ENCODE data around the gene KDM4B. TPM values are rescaled to one million over a fixed set of nuclear protein-coding genes. Genes with fewer than 3 reads are reported as not detected.

The KDM4B gene
- total and polyA plus RNA-seq, 9 of the 15 experiments (the other 6 are each of a cell fraction or from before 2014, with no cell fraction given): 0.21 to 29.9 (median 7.3) TPM

DNA sequence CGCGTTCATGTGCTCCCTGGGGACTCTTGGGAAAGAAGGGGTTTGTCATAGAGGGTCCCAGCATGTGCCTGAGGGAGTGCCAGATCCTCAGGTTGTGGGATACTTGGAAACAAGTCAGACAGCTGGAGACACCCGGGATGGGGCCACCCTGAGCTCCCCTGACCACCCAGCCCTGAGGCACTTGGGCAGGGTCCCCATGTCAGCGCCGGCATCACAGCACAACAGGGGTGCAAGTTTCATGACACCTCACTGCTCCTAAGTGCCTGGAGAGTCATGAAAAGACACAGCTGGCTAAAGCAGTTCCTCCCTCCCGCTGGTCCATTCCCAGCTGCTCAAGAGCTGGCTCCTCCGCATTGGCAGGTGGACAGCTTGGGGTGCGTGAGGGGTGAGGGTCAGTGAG lies 102.7 kb downstream of the KDM4B start:
- WGBS (ENCODE audit: insufficient coverage, low coverage, missing lambda C conversion rate): 81% methylated on average over 7 of the region's 8 CpGs
- DNase-seq (ENCODE audit: extremely low read depth in 1 of 4, low spot score in 3 of 4) (no peak), ATAC-seq (no peak), FAIRE-seq (no peak)
- intact Hi-C loops (cut with micrococcal nuclease): no loop called here
- Histone ChIP-seq H3K9me1 (ENCODE audit: control insufficient read depth, insufficient read depth, low read length) (no peaks in the 10 kb centered on the region), H2AFZ (ENCODE audit: low read depth, low read length) (no peak overlapping the region), H4K20me1 (replicated peaks; ENCODE audit: control insufficient read depth, insufficient read depth, low read length) (no peaks in the 10 kb centered on the region), H3K4me1 (replicated peaks in 1 of 2; ENCODE audit: control insufficient read depth in 2 of 2, insufficient read depth in 2 of 2, low read length in 2 of 2) (peaks cover 0 to 15% of the 10 kb centered on the region in 2 experiments; a peak in 2 of 5 replicates), H3K9me3 (replicated peaks; ENCODE audit: control insufficient read depth, insufficient read depth, low read depth, low read length) (no peaks in the 10 kb centered on the region), H3K9ac (ENCODE audit: insufficient read depth in 1 of 2, low read depth in 2 of 2, low read length in 2 of 2) (0 out of 4 replicates have a peak overlapping the region, but pooled peaks of 1 of the 2 experiments have one; percentile 28), H3K4me2 (ENCODE audit: insufficient read depth, low read length) (no peak overlapping the region), H3K4me3 (no peak overlapping the region), H3K36me3 (ENCODE audit: control insufficient read depth, insufficient read depth, low read length) (peaks cover 8% of the 10 kb centered on the region; the same call in 1 of the 3 replicates), H3K27ac (ENCODE audit: extremely low read depth, low read depth, low read length) (no peak overlapping the region), H3K27me3 (ENCODE audit: control insufficient read depth in 2 of 2, insufficient read depth in 2 of 2, low read length in 2 of 2) (no peaks in the 10 kb centered on the region), H3K79me2 (ENCODE audit: control insufficient read depth, insufficient read depth, low read length) (no peaks in the 10 kb centered on the region)
- POLR2A ChIA-PET: no interaction called here
- CTCF ChIA-PET (ENCODE audit: low intra/inter-chr PET ratio): no interaction called here
- in situ Hi-C loops (cut with MboI): no loop called here
- TF ChIP-seq, protein P1, sequence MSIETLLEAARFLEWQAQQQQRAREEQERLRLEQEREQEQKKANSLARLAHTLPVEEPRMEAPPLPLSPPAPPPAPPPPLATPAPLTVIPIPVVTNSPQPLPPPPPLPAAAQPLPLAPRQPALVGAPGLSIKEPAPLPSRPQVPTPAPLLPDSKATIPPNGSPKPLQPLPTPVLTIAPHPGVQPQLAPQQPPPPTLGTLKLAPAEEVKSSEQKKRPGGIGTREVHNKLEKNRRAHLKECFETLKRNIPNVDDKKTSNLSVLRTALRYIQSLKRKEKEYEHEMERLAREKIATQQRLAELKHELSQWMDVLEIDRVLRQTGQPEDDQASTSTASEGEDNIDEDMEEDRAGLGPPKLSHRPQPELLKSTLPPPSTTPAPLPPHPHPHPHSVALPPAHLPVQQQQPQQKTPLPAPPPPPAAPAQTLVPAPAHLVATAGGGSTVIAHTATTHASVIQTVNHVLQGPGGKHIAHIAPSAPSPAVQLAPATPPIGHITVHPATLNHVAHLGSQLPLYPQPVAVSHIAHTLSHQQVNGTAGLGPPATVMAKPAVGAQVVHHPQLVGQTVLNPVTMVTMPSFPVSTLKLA (conservative IDR thresholded peaks at IDR 0.05): no peak
- no TSS peak for BruUV-seq (replicated peaks)

- ChIA-PET POLR2A (no interaction called here), CTCF (ENCODE audit: low intra/inter-chr PET ratio) (no interaction called here)
- H3K4me2 ChIP-seq (ENCODE audit: insufficient read depth, low read length): no peak overlapping the region
- ATAC-seq (no peak), FAIRE-seq (no peak), DNase-seq (ENCODE audit: extremely low read depth in 1 of 4, low spot score in 3 of 4) (no peak)
- in situ Hi-C loops (cut with MboI) (no loop called here), intact Hi-C loops (cut with micrococcal nuclease) (no loop called here)
- BruUV-seq (replicated peaks): no TSS peak
- WGBS (ENCODE audit: insufficient coverage, low coverage, missing lambda C conversion rate): 85% methylated on average over 11 of the region's 11 CpGs
- H3K9me3 ChIP-seq (replicated peaks; ENCODE audit: control insufficient read depth, insufficient read depth, low read depth, low read length): no peaks in the 10 kb centered on the region
- no peak overlapping the region for H3K9ac ChIP-seq (ENCODE audit: insufficient read depth in 1 of 2, low read depth in 2 of 2, low read length in 2 of 2)
- H3K79me2 ChIP-seq (ENCODE audit: control insufficient read depth, insufficient read depth, low read length): no peaks in the 10 kb centered on the region
- no peak overlapping the region for H2AFZ ChIP-seq (ENCODE audit: low read depth, low read length)
- no peaks in the 10 kb centered on the region for H3K9me1 ChIP-seq (ENCODE audit: control insufficient read depth, insufficient read depth, low read length)
- H3K27me3 ChIP-seq (ENCODE audit: control insufficient read depth in 2 of 2, insufficient read depth in 2 of 2, low read length in 2 of 2): no peaks in the 10 kb centered on the region
- H3K27ac ChIP-seq (ENCODE audit: extremely low read depth, low read depth, low read length): no peak overlapping the region
- H3K36me3 ChIP-seq (ENCODE audit: control insufficient read depth, insufficient read depth, low read length): peaks cover 13% of the 10 kb centered on the region; the same call in 1 of the 3 replicates
- no peaks in the 10 kb centered on the region for H4K20me1 ChIP-seq (replicated peaks; ENCODE audit: control insufficient read depth, insufficient read depth, low read length)
- no peak overlapping the region for H3K4me3 ChIP-seq
- peaks cover 0 to 18% of the 10 kb centered on the region in 2 experiments; a peak in 2 of 5 replicates for H3K4me1 ChIP-seq (replicated peaks in 1 of 2; ENCODE audit: control insufficient read depth in 2 of 2, insufficient read depth in 2 of 2, low read length in 2 of 2)
- TF ChIP-seq GABPB2 (CRISPR knock-in tag; conservative IDR thresholded peaks at IDR 0.05): no peak
- no peak for TF ChIP-seq ZNF197 (CRISPR knock-in tag; IDR thresholded peaks at IDR 0.05; ENCODE audit: low read depth)
- no peak for TF ChIP-seq ZNF764 (CRISPR knock-in tag; IDR thresholded peaks at IDR 0.05; ENCODE audit: low read depth)
- no peak for TF ChIP-seq SNIP1 (IDR thresholded peaks at IDR 0.05; ENCODE audit: low read depth)
- TF ChIP-seq MYBL2 (IDR thresholded peaks at IDR 0.05; ENCODE audit: low read depth): no peak
- no peak for TF ChIP-seq MYBL2 (CRISPR knock-in tag; IDR thresholded peaks at IDR 0.05; ENCODE audit: borderline replicate concordance)
- TF ChIP-seq HMBOX1 (IDR thresholded peaks at IDR 0.05): no peak
- no peak for TF ChIP-seq FOXM1 (IDR thresholded peaks at IDR 0.05; ENCODE audit: low read depth)
- no peak for TF ChIP-seq FOXM1 (CRISPR knock-in tag; IDR thresholded peaks at IDR 0.05; ENCODE audit: low read depth)
- no peak for TF ChIP-seq E2F6 (IDR thresholded peaks at IDR 0.05; ENCODE audit: borderline replicate concordance in 1 of 2, extremely low read depth in 1 of 2, insufficient read depth in 1 of 2, insufficient read length in 1 of 2, low read depth in 1 of 2, low read length in 1 of 2, poor library complexity in 1 of 2, severe bottlenecking in 1 of 2)
- TF ChIP-seq MYC (IDR thresholded peaks at IDR 0.05; ENCODE audit: low read depth, low read length): no peak
- no peak for TF ChIP-seq MYC (CRISPR knock-in tag; IDR thresholded peaks at IDR 0.05; ENCODE audit: borderline replicate concordance, low read depth)
Measured at GRCh38 chr19:5072115-5072514, 103.2 kb downstream of the KDM4B start.
